T-helper 2 cell treated with Interferon-gamma antibody and Interleukin-4, amounts not matched to agents 100 ng/mL and 5 ng/mL, for 36 hours (primary cell): ENCODE results near the gene RFESD. TPM values are rescaled to one million over a fixed set of nuclear protein-coding genes. Genes with fewer than 3 reads are reported as not detected.

Experiments
- intact Hi-C: fragments of 100-400 bp; cut with micrococcal nuclease; formaldehyde crosslinking; loops from one replicate; pipeline ENCODE4 v1.15.1; 2023
- total RNA-seq: library from RNA; stranded (reverse); gene quantifications from 2 replicates; pipeline ENCODE4 v1.2.3, GENCODE V29; 2022

The RFESD gene
- total RNA-seq, 1 donor from 2014 or later, result 4.7 TPM

DNA sequence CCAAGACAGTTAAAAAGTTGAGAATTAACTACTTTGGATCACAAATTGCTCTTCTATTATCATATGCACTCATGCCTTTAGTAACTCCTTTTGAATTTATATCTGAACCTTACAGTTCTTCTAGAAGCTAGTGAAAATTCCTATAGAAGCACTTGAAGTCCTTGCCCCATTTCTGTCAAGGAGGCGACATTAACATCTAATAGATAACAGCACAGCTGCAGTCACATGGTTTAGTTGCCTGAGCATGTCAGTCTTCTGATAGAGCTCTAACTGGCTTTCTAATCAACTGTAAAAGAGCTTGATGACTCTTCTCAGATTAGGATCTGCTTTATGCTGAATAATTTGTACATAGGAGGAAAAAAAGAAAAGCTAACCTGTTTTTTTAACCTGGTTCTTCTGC, 9.0 kb downstream of the RFESD start:
- intact Hi-C loops, result no loop called here

DNA sequence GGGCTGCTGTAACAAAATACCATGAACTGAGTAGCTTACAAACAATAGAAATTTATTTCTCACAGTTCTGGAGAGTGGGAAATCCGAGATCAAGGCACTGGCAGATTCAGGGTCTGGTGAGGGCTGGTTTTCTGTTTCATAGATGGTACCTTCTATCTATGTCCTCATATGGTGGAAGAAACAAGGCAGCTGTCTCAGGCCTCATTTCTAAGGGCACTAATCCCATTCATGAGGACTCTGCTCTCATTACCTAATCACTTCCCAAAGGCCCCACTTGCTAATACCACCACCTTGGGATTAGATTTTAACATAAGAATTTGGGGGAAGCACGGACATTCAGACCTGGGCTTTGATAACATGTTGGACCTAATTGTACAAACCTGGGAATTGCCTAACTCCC, 13.5 kb downstream of the RFESD start:
- intact Hi-C loops, result loop anchor here (5.0 kb wide), 1 partner anchor 102 kb away; no protein-coding TSS in a partner anchor

DNA sequence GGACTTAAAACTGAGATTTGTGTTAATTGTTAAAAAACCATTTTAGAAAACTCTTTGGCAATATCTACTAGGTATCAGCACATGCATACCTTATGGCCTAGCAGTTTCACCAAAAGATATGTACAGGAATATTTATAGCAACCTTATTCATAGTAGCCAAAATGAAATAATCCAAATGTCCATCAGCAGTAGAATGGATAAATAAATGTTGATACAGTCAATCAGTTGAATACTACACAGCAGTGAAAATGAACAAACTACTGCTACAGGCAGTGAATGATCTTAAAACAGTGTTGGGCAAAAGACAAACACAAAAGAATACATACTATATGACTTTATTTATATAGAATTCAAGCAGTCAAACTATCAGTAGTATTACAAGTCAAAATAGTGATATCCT, 16.4 kb downstream of the RFESD start:
- intact Hi-C loops, result loop anchor here (5.0 kb wide), 1 partner anchor 99 kb away; no protein-coding TSS in a partner anchor

DNA sequence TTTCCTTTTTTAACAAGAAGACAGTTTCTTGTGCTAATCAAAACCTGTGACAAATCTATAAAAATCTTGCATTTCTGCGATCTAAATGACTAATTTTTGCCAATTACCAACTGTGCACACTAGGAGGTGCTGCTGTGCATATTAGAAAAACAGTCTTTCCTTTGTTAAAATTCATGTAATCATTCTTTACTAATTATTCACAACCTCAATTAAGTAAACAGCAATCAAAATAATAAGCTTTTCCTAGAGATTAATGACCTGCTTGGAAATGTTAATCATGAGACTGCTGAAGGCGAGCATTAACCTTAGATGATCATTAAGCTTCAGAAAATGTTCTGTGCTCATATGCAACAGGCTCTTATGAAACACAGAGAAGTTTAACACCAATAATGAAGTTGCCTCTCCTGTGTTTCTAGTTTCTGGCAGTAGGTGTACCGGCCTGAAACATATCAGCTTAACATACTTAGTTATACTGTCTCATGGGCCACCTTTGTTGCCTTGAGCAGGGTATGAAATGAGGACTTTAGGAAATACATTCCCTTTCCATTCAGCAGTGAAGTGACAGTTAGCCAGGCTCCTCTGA, 17.7 kb downstream of the RFESD start:
- intact Hi-C loops, result loop anchor here (1.0 to 5.0 kb wide), 4 partner anchors 19 to 183 kb away; no protein-coding TSS in a partner anchor

DNA sequence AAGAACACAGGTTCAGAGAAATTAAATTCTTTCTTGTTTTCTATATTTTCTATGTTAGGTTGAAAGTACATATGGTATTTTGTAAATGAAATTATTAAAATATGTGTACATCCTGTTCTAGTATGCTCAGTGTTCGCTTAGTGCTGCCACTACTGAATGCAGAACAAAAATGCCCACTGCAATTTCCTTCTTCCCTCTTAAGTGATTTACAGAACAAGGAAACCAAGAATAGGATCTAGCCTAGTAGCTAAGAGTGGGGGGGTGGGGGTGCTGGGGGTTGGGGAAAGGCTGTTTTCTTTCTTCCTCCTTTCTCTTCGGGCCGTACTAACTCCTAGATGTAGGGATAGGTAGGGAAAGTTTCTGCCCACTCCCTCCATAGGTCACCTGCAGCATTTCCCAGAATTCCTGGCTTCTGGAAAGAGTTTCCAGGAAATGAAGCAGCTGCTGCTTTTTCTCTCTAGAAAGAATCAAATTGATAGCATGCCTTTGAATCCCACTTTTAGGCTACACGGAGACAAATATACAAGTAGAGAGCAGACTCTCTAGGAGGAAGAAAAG, 20.6 kb downstream of the RFESD start:
- intact Hi-C loops, result no loop called here

DNA sequence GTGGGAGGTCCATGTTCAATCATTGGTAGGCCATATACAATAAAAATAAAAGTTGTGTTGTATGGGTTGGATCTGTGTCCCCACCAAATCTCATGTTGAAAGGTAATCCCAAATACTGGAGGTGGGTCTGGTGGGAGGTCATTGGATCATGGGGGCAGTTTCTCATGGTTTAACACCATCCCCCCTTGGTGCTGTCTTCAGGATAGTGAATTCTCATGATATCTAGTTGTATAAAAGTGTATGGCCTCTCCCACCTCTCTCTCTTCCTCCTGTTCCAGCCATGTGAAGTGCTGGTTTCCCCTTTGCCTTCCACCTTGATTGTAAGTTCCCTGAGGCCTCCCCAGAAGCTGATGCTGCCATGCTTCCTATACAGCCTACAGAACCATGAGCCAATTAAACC, 21.1 kb downstream of the RFESD start:
- intact Hi-C loops, result no loop called here

DNA sequence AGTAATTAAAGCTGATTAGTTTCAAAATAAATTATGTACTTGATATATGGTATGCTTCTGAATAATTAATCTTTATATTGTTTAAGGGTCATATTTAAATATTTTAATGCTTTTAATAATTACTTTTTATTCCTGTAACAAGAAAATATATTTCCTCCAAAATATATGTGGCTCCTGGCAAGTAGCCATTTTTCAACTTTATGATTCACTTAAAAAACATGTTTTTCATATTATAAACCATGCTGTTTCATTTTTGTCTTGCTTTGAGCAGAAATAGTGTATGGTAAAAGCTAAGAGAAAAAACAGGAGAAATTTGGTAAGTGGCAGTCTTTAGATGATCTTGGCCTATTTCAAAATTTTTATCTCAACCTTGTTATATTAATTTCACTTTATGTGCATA, 21.6 kb downstream of the RFESD start:
- intact Hi-C loops, result no loop called here

DNA sequence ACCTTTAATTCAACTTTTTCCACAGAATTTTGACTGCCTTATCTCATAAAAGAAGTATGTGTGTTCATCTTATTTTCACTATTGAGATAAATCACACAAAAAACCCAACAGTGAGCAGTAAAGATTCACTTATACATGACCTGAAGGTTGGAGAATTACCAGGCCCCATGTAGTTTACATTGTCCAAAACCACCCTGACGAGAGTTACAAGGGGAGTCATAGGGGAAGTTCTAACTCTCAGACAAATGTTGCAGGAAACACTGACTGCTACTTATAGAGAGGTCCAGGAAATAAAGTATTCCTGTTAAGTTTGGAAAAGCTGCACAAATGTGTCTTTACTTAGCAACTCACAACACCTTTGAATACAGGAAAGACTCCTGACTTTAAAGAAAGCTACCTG, 22.2 kb downstream of the RFESD start:
- intact Hi-C loops, result no loop called here

DNA sequence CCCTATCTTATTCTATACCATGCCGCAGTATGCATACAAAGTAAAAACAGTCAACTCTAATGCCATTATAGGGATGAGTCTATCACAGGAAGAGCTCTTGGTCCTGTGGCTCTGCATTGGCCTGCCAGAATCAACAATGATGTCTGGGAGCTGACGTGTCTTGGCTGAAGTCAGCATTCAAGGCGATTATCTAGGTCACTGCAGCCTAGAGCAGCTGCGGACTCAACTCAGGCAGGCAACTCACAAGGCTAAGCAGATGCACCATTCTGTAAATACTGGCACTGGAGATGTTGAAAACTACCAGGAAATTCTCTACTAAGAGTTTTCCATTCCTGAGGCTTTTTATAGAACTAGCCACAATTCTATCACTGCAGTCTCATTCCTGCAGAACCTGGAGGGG, 23.0 kb downstream of the RFESD start:
- intact Hi-C loops, result no loop called here

DNA sequence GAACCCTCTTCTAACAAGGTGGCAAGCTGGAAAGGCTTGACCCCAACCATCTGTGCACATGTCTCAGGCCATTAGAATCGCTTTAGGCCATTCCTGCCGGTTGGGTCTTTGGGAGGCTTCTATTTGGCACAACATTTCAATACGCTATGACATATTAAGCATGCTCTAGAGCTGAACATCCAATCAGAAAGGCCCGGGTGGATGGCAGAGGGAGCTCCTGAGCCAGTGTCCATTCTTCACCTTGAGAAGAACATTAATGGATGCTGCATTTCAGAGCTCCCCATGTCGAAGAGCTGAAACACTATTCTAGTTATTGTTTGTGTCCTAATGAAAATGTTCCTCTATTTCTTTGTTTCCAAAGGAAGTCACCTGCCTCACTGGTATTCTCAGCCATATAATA, 23.4 kb downstream of the RFESD start:
- intact Hi-C loops, result loop anchor here (5.0 kb wide), 1 partner anchor 62 kb away; the partner anchor contains the start of gene RHOBTB3

DNA sequence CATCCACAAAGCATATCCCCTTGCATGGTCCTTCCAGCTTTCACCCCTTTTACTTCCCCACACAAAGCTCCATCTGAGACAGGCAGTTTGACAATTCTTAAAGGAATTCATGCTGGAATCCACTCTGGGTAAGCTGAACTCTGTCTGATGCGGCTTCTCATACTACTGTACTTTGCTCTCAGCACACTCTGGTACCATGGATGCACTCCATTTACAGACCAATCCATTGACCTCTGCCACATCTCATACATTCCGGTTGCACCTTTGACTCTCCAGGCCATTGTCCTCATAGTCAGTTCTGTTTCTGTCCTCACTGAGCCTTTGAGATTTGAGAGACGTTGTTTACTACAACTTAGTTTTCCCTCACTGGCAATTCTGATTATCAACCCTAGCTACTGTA, 24.0 kb downstream of the RFESD start:
- intact Hi-C loops, result loop anchor here (5.0 kb wide), 1 partner anchor 62 kb away; the partner anchor contains the start of gene RHOBTB3

DNA sequence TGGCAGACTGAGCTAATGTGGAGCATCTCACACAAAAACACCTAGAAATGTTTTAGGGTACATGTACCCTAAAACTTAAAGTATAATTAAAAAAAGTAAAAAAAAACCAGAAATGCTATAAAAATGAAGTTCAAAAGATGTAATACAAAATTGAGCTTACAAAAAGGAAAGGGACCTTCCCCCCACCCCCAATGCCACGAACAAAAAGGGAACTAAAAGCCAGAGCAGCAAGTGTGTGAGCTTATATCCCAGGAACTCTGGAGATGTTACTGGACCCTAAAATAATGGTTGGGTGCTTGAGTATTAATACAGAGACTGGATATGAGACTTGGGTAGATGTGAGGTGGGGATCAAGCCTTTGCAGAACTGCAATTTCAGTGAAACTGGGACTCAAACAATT, 25.2 kb downstream of the RFESD start:
- intact Hi-C loops, result loop anchor here (5.0 kb wide), 1 partner anchor 60 kb away; the partner anchor contains the start of gene RHOBTB3

DNA sequence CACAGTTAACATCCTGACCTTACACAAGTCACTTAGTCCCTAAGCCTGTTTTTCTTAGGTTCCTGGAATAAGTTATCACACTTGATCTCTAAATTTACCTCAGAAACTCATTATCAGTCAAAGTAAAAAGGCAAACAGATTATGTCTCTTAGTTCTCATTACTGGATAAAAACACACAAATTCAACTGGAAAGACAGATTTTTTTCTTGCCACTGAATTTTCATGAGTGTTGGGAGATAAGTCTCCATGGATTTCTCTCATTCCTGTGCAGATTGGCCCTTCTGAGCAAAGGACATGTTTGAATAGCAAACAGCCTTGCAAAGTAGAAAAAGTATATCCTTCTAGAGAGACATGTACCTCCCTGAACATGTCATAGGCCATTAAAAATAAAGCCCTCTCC, 26.1 kb downstream of the RFESD start:
- intact Hi-C loops, result loop anchor here (5.0 kb wide), 1 partner anchor 60 kb away; the partner anchor contains the start of gene RHOBTB3

DNA sequence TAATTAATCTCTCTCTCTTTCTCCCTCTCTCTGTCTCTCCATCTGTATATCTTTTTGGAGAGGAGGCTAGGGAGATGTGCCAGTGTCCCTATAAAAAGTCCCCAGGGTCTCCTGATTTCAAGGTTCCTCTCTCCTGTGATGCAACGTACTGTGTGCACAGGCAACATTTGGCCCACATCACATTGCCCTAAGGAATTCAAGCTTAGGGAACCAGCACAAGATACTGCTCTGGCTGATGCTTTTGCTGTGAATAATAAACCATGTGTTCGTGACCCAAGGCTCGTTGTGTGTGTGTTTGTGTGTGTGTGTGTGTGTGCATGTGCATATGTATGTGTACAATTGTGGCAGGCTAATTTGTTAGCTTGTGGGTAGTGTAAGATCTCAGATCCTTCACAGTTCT, 26.5 kb downstream of the RFESD start:
- intact Hi-C loops, result loop anchor here (5.0 kb wide), 1 partner anchor 59 kb away; the partner anchor contains the start of gene RHOBTB3

DNA sequence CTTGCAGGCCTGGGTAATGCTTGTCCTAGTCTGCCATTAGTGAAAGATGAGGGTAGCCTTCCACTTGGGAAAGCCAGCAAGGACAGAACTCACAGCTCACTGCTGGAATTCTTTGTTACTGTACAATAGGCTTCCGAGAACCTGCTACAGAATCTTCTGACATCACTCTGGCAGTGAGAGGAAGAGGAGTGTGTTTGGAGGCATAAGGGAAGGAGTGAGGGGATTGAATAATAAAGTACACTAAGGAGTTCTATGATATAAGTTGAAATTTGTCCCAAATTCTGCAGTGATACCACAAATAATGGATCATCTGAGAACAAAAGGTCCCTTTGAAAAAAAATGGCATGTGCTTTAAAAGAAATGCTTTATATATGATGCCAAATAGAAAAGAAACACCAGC, 36.3 kb downstream of the RFESD start, which contains the start of gene SPATA9:
SPATA9 (minus strand) TSS at position 101 of the 400 bp plus-strand sequence. CDS start 137 bp downstream, outside the sequence.
- intact Hi-C loops, result no loop called here

DNA sequence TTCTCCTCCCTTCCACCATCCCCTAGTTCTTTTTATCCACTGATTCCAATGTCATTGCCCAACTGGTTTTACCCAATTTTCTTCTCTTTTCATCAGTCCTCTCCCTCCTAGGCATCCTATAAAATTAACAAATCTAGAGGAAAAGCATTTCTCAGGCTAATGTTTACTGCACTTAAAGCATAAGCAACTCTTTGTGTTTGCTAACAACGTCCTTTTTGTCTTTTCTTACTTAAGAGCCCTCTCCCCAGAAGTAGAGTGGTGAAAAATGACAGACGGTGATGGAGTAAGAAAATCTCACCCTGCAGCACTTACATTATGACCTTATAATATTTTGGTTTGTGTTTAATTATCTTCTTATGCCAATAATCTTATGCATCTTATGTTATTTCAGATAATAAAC, 37.8 kb downstream of the RFESD start:
- intact Hi-C loops, result no loop called here

DNA sequence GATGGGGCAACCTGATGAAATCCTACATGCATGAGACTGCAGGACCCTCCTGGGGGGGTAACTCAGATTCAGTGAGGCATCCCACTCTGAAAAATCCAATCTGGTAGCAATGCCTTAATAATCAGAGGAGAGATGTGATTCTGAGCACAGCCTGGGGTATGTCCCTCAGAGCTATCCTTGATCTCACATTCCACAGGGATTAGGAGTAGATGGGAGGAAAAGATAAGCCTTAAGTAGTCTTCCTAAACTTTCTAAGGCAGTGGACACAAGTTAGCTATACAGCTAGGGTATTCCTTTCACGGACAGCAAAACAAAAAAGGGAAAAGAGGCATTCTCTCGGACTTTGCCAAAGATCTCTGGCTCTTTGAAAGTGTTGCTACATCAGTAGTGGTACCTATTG, 40.1 kb downstream of the RFESD start:
- intact Hi-C loops, result no loop called here

DNA sequence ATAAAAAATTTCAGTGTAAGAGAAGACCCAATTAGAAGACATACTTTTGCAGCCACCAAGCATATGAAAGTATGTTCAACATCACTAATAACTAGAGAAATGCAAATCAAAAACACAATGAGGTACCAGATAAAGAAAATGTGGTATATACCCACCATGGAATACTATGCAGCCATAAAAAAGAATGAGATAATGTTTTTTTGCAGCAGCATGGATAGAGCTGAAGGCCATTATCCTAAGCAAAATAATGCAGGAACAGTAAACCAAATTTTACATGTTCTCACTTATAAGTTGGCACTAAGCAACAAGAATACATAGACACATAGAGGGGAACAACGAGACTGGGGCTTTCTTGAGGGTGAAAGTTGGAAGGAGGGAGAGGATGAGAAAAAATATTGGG, 43.1 kb downstream of the RFESD start:
- intact Hi-C loops, result no loop called here

DNA sequence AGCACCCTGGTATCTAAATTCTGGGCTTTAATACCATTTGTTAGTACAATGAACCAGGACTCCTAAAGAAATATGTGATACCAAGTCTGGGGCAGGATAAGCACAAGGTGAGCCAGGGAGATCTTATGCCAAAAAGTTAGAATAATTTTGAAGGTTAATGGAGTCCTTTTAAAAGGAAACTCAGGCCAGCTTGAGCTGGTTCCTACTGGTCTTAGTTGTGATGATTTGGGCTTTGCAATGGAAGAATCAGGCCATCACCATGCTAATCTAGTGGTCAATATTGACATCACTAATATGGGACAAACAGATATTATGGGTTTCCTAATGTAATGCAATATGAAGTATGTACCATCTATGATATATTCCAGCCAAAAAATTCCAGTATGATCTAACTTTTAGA, 43.8 kb downstream of the RFESD start:
- intact Hi-C loops, result no loop called here

DNA sequence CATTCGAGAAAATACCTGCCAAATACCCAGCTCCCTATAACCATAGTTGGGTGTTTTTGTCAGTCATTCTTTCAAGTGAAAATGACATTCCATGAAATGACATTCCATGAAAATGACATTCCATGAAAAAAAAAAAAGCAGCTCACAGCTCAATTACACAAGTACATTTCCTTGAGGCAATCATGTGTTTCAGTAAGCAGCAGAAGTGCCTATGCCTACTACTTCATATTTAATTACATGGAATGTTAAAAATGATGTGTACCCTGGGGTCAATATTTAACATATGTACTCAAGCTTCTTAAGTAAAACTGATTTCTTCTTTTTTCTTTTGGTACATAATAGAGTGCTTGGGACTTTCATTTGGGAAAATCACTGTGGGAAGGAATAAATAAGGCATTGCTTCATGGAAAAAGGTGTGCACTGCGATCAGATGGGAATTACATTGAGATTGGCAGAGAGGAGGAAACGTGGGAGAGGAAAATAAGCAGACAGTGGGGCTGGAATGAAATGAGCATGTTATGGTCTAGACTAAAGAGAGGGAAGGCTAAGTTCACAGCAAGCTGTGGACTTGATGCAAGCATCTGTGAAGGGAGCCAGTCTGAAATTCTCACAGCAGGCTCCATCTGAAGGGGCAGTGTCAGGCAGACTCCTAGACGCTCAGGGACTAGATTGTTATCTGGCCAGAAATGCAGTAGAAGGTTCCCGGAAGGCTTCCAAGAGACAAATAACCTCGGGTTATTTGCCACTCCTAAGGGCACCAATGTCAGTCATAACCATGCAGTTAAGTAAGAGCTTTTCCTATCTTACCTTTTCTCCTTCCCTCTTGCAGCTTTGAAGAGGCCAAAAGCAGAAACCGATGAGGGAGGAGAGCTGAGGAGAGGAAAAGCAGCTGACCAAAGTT, 51.5 kb downstream of the RFESD start:
- intact Hi-C loops, result no loop called here

DNA sequence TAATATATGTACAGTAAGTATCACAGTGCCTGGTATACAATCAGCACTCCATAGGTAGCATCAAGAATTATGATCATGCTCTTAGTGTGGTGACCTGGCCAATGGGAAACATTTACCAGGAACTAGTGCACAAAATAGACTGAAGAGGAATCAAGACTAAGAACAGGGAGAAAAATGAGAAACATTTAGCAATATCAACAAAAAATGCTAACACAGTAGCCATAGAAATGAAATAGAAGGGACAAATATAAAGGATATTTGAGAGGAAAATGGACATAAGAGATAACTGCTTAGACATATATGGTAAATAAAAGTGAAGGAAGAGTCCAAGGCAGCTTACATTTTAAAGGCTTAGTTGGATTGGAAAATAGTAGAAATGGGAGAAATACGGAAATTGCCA, 52.8 kb downstream of the RFESD start:
- intact Hi-C loops, result no loop called here

DNA sequence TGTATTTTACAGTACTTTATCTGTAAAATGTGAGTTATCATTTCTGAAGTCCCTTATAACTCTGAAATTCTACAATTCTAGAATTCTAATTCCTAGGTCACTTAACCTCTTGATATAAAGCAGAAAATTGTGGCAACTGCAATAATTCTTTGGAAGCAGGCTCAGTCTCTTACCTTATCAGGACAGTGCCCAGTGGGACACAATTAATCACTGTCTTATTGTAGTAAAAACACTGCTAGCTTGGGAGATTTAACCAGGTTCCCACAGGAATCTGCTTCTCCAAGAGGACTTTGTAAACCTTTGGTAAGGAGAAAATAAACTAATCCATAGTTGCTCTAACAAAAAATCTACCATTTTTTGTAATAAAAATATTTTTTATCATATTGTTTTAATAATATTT, 54.5 kb downstream of the RFESD start:
- intact Hi-C loops, result no loop called here
